Epithelial cell of proximal tubule (primary cell): ENCODE data around the gene ADGRG1. TPM values are rescaled to one million over a fixed set of nuclear protein-coding genes. Genes with fewer than 3 reads are reported as not detected.

Source experiments
- DNase-seq: peaks from one replicate; pipeline ENCODE4 v3.0.0-alpha.2; 2011; ENCODE audit warnings: low read depth
- H3K4me3 ChIP-seq: 2 replicates; pipeline ENCODE4 v1.5.1; 2011; ENCODE audit warnings: low read depth, mild to moderate bottlenecking, low read length
- CTCF ChIP-seq: conservative IDR thresholded peaks from 2 replicates; pipeline ENCODE4 v1.5.1; 2012; ENCODE audit warnings: low read depth, mild to moderate bottlenecking, low read length
- total RNA-seq: library from RNA; depleted of rRNA; stranded (reverse); fragments of >200 nt; gene quantifications from 2 replicates; pipeline ENCODE4 v1.2.3, GENCODE V29; 2015

Gene ADGRG1
- total RNA-seq, 1 donor from 2014 or later, result 101 TPM

GRCh38 chr16:57624806-57625500 is 3.5 kb upstream of the ADGRG1 start:
- no peak for TF ChIP-seq CTCF
- no peak for DNase-seq
- H3K4me3 ChIP-seq, result no peak overlapping the region

- no peak overlapping the region for H3K4me3 ChIP-seq
Measured at GRCh38 chr16:57626420-57627170, 1.8 kb upstream of the ADGRG1 start.

GRCh38 chr16:57627184-57627871 is 1.1 kb upstream of the ADGRG1 start:
- TF ChIP-seq CTCF, result peak; percentile 52
- peak; percentile 83 for DNase-seq
- no peak overlapping the region for H3K4me3 ChIP-seq

More at GRCh38 chr16:57626420-57627170, 1.8 kb upstream of the ADGRG1 start:
- no peak for DNase-seq
- TF ChIP-seq CTCF, result no peak

GRCh38 chr16:57628783-57629293 is 408 bp downstream of the ADGRG1 start:
- H3K4me3 ChIP-seq, result peak overlapping the region; percentile 84
- no peak for DNase-seq

GRCh38 chr16:57629516-57630406 is 1.3 kb downstream of the ADGRG1 start:
- no peak for TF ChIP-seq CTCF
- H3K4me3 ChIP-seq, result peak overlapping the region; percentile 84

More at GRCh38 chr16:57628783-57629293, 408 bp downstream of the ADGRG1 start:
- no peak for TF ChIP-seq CTCF

GRCh38 chr16:57630407-57630797 is 2.0 kb downstream of the ADGRG1 start:
- DNase-seq, result no peak
- peak overlapping the region; percentile 84 for H3K4me3 ChIP-seq
- TF ChIP-seq CTCF, result no peak

More at GRCh38 chr16:57629516-57630406, 1.3 kb downstream of the ADGRG1 start:
- DNase-seq, result no peak
